Measurements from ENCODE around the gene USP17L15.
"Not testable (repeated sequence)": the region's sequence is repeated elsewhere in the genome, so short reads cannot be mapped to it uniquely, and the experiment has no call there.

USP17L15 gene

GRCh38 chr4:9234085-9234484 lies at the start of gene USP17L15:
Gene USP17L15, plus strand, starts transcription at chr4:9234385. Its CDS starts 0 bp downstream, at chr4:9234385.
- not testable (repeated sequence) for DNase-seq

DNA sequence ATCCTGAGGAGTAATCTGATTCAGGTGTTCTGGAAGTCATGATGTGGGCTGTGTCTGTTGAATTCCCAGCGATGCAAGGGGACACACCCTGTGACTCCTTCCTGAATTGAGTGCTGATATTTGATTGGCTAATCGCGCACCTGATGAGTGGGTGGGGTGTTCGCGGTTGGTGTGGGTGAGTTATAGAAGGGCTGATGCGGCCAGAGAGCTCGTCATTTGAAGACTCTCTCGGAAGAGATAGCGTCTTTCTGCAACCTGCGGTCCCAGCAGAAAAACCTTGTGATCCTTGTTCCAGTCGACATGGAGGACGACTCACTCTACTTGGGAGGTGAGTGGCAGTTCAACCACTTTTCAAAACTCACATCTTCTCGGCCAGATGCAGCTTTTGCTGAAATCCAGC lies 23.8 kb upstream of the USP17L15 start, which contains the start of gene USP17L10:
Gene USP17L10, plus strand, starts transcription at position 301 of the 400 bp plus-strand sequence. Its CDS starts 0 bp downstream, at position 301.
- not testable (repeated sequence) for DNase-seq

DNA sequence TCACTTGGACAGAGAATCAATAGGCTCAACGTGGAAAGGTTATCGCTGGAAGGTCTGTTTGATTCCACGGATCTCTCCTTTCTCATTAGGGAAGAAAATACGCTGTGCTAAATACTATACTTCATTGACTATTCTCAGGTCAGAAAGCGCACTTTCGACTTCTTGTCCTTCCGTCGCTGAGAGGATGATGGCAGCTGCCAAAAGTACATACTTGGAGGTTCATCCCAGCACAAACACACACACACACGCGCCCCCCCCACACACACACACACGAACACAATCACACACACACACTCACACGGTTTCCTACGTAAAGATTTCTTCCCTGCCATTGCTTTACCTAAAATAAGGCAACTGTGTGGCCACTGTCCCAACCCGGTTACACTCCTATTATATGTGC lies 19.5 kb upstream of the USP17L15 start:
- not testable (repeated sequence) for DNase-seq

DNA sequence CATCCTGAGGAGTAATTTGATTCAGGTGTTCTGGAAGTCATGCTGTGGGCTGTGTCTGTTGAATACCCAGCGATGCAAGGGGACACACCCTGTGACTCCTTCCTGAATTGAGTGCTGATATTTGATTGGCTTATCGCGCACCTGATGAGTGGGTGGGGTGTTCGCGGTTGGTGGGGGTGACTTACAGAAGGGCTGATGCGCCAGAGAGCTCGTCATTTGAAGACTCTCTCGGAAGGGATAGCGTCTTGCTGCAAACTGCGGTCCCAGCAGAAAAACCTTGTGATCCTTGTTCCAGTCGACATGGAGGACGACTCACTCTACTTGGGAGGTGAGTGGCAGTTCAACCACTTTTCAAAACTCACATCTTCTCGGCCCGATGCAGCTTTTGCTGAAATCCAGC lies 19.1 kb upstream of the USP17L15 start, which contains the start of gene USP17L11:
Gene USP17L11, plus strand, starts transcription at position 301 of the 400 bp plus-strand sequence. Its CDS starts 0 bp downstream, at position 301.
- not testable (repeated sequence) for DNase-seq

GRCh38 chr4:9219852-9220251 lies 14.3 kb upstream of the USP17L15 start, which contains the start of gene USP17L12:
Gene USP17L12, plus strand, starts transcription at chr4:9220152. Its CDS starts 0 bp downstream, at chr4:9220152.
- not testable (repeated sequence) for DNase-seq

DNA sequence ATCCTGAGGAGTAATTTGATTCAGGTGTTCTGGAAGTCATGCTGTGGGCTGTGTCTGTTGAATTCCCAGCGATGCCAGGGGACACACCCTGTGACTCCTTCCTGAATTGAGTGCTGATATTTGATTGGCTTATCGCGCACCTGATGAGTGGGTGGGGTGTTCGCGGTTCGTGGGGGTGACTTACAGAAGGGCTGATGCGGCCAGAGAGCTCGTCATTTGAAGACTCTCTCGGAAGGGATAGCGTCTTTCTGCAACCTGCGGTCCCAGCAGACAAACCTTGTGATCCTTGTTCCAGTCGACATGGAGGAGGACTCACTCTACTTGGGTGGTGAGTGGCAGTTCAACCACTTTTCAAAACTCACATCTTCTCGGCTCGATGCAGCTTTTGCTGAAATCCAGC lies 9.6 kb upstream of the USP17L15 start, which contains the start of gene USP17L13:
Gene USP17L13, plus strand, starts transcription at position 301 of the 400 bp plus-strand sequence. Its CDS starts 0 bp downstream, at position 301.
- DNase-seq = not testable (repeated sequence)

GRCh38 chr4:9230249-9230648 lies 3.9 kb upstream of the USP17L15 start:
- DNase-seq = not testable (repeated sequence)

DNA sequence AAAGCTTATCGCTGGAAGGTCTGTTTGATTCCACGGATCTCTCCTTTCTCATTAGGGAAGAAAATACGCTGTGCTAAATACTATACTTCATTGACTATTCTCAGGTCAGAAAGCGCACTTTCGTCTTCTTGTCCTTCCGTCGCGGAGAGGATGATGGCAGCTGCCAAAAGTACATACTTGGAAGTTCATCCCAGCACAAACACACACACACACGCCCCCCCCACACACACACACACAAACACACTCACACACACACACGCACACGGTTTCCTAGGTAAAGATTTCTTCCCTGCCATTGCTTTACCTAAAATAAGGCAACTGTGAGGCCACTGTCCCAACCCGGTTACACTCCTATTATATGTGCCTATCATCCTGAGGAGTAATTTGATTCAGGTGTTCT lies 4.3 kb downstream of the USP17L15 start:
- not testable (repeated sequence) for DNase-seq

DNA sequence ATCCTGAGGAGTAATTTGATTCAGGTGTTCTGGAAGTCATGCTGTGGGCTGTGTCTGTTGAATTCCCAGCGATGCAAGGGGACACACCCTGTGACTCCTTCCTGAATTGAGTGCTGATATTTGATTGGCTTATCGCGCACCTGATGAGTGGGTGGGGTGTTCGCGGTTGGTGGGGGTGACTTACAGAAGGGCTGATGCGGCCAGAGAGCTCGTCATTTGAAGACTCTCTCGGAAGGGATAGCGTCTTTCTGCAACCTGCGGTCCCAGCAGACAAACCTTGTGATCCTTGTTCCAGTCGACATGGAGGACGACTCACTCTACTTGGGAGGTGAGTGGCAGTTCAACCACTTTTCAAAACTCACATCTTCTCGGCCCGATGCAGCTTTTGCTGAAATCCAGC lies 9.4 kb downstream of the USP17L15 start, which contains the start of gene USP17L17:
Gene USP17L17, plus strand, starts transcription at position 301 of the 400 bp plus-strand sequence. Its CDS starts 0 bp downstream, at position 301.
- not testable (repeated sequence) for DNase-seq

GRCh38 chr4:9247953-9248680 lies 13.9 kb downstream of the USP17L15 start, which contains the start of gene USP17L18:
Gene USP17L18, plus strand, starts transcription at chr4:9248630. Its CDS starts 0 bp downstream, at chr4:9248630.
- not testable (repeated sequence) for DNase-seq

- not testable (repeated sequence) for DNase-seq
Observed at GRCh38 chr4:9253078-9253477, 18.9 kb downstream of the USP17L15 start, which contains the start of gene USP17L19. Gene USP17L19, plus strand, starts transcription at chr4:9253378. Its CDS starts 0 bp downstream, at chr4:9253378.

- DNase-seq = not testable (repeated sequence)
Observed at GRCh38 chr4:9257824-9258223, 23.6 kb downstream of the USP17L15 start, which contains the start of gene USP17L20. Gene USP17L20, plus strand, starts transcription at chr4:9258124. Its CDS starts 0 bp downstream, at chr4:9258124.

- DNase-seq = not testable (repeated sequence)
Observed at GRCh38 chr4:9262572-9262971, 28.4 kb downstream of the USP17L15 start, which contains the start of gene USP17L21. Gene USP17L21, plus strand, starts transcription at chr4:9262872. Its CDS starts 0 bp downstream, at chr4:9262872.

DNA sequence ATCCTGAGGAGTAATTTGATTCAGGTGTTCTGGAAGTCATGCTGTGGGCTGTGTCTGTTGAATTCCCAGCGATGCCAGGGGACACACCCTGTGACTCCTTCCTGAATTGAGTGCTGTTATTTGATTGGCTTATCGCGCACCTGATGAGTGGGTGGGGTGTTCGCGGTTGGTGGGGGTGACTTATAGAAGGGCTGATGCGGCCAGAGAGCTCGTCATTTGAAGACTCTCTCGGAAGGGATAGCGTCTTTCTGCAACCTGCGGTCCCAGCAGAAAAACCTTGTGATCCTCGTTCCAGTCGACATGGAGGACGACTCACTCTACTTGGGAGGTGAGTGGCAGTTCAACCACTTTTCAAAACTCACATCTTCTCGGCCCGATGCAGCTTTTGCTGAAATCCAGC lies 33.1 kb downstream of the USP17L15 start, which contains the start of gene USP17L22:
Gene USP17L22, plus strand, starts transcription at position 301 of the 400 bp plus-strand sequence. Its CDS starts 0 bp downstream, at position 301.
- not testable (repeated sequence) for DNase-seq

DNA sequence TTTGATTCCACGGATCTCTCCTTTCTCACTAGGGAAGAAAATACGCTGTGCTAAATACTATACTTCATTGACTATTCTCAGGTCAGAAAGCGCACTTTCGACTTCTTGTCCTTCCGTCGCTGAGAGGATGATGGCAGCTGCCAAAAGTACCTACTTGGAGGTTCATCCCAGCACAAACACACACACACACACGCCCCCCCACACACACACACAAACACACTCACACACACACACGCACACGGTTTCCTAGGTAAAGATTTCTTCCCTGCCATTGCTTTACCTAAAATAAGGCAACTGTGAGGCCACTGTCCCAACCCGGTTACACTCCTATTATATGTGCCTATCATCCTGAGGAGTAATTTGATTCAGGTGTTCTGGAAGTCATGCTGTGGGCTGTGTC lies 37.5 kb downstream of the USP17L15 start:
- DNase-seq = not testable (repeated sequence)

Measured in CD4-positive, alpha-beta T cell treated with Interleukin-21 for 1 hour (primary cell).